ENCODE measurements around the gene TMEM202. TPM values are rescaled to one million over a fixed set of nuclear protein-coding genes. Genes with fewer than 3 reads are reported as not detected.

TMEM202 gene
- total and polyA plus RNA-seq, 2 of the 13 experiments (the other 11 are each of a cell fraction or from before 2014, with no cell fraction given), result not detected

GRCh38 chr15:72406936-72407335 lies 8.8 kb downstream of the TMEM202 start:
- ATAC-seq (no peak), FAIRE-seq (no peak), DNase-seq (ENCODE audit: low spot score) (no peak)
- H3K27me3 ChIP-seq (ENCODE audit: control insufficient read depth in 1 of 2, insufficient read depth in 2 of 2, low read length in 2 of 2), result peaks cover 2 to 10% of the 10 kb centered on the region in 2 experiments; a peak in 3 of 5 replicates
- no peak for TF ChIP-seq ZBTB8A (CRISPR knock-in tag; IDR thresholded peaks at IDR 0.05; ENCODE audit: borderline replicate concordance, low read depth)
- no peak for TF ChIP-seq ZNF747 (CRISPR knock-in tag; IDR thresholded peaks at IDR 0.05; ENCODE audit: borderline replicate concordance)
- no peak for TF ChIP-seq NFE2L2 (IDR thresholded peaks at IDR 0.05; ENCODE audit: low read length)
- no peak for TF ChIP-seq ZNF367 (CRISPR knock-in tag; IDR thresholded peaks at IDR 0.05; ENCODE audit: borderline replicate concordance)
- TF ChIP-seq ZNF780A (CRISPR knock-in tag; IDR thresholded peaks at IDR 0.05), result no peak
- no peak for TF ChIP-seq MAZ (IDR thresholded peaks at IDR 0.05; ENCODE audit: borderline replicate concordance, low read depth, low read length)
- no peak for TF ChIP-seq MAZ (CRISPR knock-in tag; IDR thresholded peaks at IDR 0.05; ENCODE audit: low read depth)
- TF ChIP-seq TBX2 (CRISPR knock-in tag; IDR thresholded peaks at IDR 0.05; ENCODE audit: borderline replicate concordance), result no peak
- TF ChIP-seq THAP9 (CRISPR knock-in tag; IDR thresholded peaks at IDR 0.05; ENCODE audit: borderline replicate concordance), result no peak
- no peak overlapping the region for H2AFZ ChIP-seq (ENCODE audit: low read length)
- no peaks in the 10 kb centered on the region for H3K36me3 ChIP-seq (replicated peaks in 1 of 2; ENCODE audit: control insufficient read depth in 1 of 2, insufficient read depth in 2 of 2, low read length in 2 of 2)
- no peak overlapping the region for H3K4me2 ChIP-seq (ENCODE audit: low read depth, low read length)
- no peaks in the 10 kb centered on the region for H4K20me1 ChIP-seq (ENCODE audit: insufficient read depth, low read length)
- in situ Hi-C loops (cut with HindIII; ENCODE audit: extremely low pct_ligation_motif_present, low pct_unique_long_range_greater_than_20kb) (no loop called here), intact Hi-C loops (cut with micrococcal nuclease; ENCODE audit: unreplicated experiment) (no loop called here)
- BruUV-seq (replicated peaks), result no TSS peak
- CTCF ChIA-PET (ENCODE audit: low intra/inter-chr PET ratio, low total read pairs), result no interaction called here
- no peaks in the 10 kb centered on the region for H3K9me3 ChIP-seq (ENCODE audit: low read length)
- POLR2A ChIA-PET, result no interaction called here
- H3K4me1 ChIP-seq (ENCODE audit: insufficient read depth, low read length), result no peaks in the 10 kb centered on the region
- H3K4me3 ChIP-seq (replicated peaks in 1 of 3; ENCODE audit: insufficient read depth in 1 of 3, low read depth in 2 of 3, low read length in 3 of 3), result no peak overlapping the region
- H3K79me2 ChIP-seq (ENCODE audit: insufficient read depth, low read length), result no peaks in the 10 kb centered on the region
- WGBS (ENCODE audit: low lambda C conversion rate), result 6% methylated on average over 3 of the region's 3 CpGs
- no peak overlapping the region for H3K27ac ChIP-seq (ENCODE audit: extremely low read length, insufficient read depth, low read length)
- no peak overlapping the region for H3K9ac ChIP-seq (ENCODE audit: insufficient read depth, low read depth, low read length)

All from HepG2 (cell line).